IMR-90 (cell line): ENCODE results near the gene LPO.

Experiments used
- CEBPB ChIP-seq: IDR thresholded peaks from 2 replicates; pipeline ENCODE4 v1.6.1; 2012; ENCODE audit warnings: low read depth, low read length, improper control_type of control experiment
- POLR2A ChIP-seq: IDR thresholded peaks from 2 replicates; pipeline ENCODE4 v1.6.1; 2012; ENCODE audit warnings: mild to moderate bottlenecking, low read depth, low read length
- USF2 ChIP-seq: fragments of 150-350 bp; IDR thresholded peaks from 2 replicates; pipeline ENCODE4 v1.6.1; 2017; ENCODE audit warnings: mild to moderate bottlenecking, antibody characterized with exemption, low read length, low read depth
- TF ChIP-seq, protein P1 (sequence below): conservative IDR thresholded peaks from 2 replicates; pipeline ENCODE4 v1.5.1; 2012; ENCODE audit warnings: mild to moderate bottlenecking, low read depth, low read length, improper control_type of control experiment

DNA sequence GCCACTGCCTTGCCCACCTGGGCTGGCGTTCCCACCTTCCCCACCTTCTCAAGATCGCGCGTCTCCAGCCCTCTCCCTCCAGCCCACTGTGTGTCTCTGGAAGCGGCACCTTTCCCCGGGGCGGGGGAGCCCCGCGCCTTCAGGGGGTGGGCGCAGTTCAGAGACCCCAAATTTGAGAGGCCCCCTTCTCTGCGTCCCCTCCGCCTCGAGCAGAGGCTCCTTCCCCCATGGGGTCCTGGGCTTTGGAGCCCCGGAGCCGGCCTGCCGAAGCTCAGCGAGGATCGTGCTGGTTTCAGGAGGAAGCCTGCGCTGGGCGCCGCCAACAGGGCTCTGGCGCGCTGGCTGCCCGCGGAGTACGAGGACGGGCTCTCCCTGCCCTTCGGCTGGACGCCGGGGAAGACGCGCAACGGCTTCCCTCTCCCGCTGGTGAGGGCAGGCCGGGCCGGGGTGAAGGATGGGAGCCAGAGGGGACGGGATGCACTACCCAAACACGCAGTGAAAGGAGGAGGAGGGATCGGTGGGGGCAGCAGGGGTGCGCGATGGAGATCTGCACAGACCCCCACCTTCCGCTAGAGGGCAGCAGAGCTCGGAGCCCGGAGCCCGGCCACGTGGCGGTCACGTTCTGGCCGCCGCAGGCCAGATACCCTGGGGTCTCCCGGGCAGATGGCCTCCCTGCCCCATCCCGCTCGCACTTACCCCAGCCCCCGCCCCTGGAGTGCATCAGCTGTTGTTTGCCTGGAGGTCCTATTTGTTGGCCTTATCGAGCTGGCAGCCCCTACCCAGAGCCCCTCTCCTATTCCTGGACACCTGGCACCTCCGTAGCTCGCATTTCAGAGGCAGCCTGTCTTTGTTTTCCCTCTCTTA lies 11.1 kb downstream of the LPO start:
- TF ChIP-seq, protein P1, sequence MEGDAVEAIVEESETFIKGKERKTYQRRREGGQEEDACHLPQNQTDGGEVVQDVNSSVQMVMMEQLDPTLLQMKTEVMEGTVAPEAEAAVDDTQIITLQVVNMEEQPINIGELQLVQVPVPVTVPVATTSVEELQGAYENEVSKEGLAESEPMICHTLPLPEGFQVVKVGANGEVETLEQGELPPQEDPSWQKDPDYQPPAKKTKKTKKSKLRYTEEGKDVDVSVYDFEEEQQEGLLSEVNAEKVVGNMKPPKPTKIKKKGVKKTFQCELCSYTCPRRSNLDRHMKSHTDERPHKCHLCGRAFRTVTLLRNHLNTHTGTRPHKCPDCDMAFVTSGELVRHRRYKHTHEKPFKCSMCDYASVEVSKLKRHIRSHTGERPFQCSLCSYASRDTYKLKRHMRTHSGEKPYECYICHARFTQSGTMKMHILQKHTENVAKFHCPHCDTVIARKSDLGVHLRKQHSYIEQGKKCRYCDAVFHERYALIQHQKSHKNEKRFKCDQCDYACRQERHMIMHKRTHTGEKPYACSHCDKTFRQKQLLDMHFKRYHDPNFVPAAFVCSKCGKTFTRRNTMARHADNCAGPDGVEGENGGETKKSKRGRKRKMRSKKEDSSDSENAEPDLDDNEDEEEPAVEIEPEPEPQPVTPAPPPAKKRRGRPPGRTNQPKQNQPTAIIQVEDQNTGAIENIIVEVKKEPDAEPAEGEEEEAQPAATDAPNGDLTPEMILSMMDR: peak; percentile 70
- peak; percentile 80 for TF ChIP-seq USF2
- TF ChIP-seq POLR2A: no peak
- TF ChIP-seq CEBPB: no peak
